Caco-2 (cell line): ENCODE results near the gene ENOX1. TPM values are rescaled to one million over a fixed set of nuclear protein-coding genes. Genes with fewer than 3 reads are reported as not detected.

Experiments used
- BruUV-seq: library from RNA; stranded (reverse); fragments of 400-500 nt; replicated peaks from 2 replicates; lab custom pipeline; 2021; lab: Mats Ljungman, UMichigan
- CTCF ChIA-PET: fragments of 300-600 bp; sonication (Branson Sonifier 250); formaldehyde crosslinking; loops from one replicate; lab custom pipeline; 2022; ENCODE audit warnings: antibody characterized with exemption; lab: Charles Lee
- POLR2A ChIA-PET: fragments of 300-600 bp; sonication (Branson Sonifier 250); formaldehyde crosslinking; loops from one replicate; lab custom pipeline; 2022; ENCODE audit warnings: antibody characterized with exemption; lab: Charles Lee
- DNase-seq, 2 experiments: peaks; one replicate each; pipeline versions ENCODE4 v3.0.0 to v3.0.0-alpha.2; 2020 to 2022
- H3K27me3 ChIP-seq: replicated peaks from 2 replicates; pipeline ENCODE4 v1.6.0; 2011; ENCODE audit warnings: low read length; ENCODE audit not compliant: control insufficient read depth, insufficient read depth
- H3K36me3 ChIP-seq: 2 replicates; pipeline ENCODE4 v1.5.1; 2011; ENCODE audit warnings: low read length; ENCODE audit not compliant: control insufficient read depth, insufficient read depth
- H3K4me1 ChIP-seq: fragments of 250-450 bp; sonication (Bioruptor Pico); 2 replicates; pipeline ENCODE4 v1.5.1; 2020; ENCODE audit warnings: mild to moderate bottlenecking
- H3K4me3 ChIP-seq: 2 replicates; pipeline ENCODE4 v1.5.1; 2011; ENCODE audit warnings: low read depth, mild to moderate bottlenecking, control low read depth, low read length
- H3K9me3 ChIP-seq: fragments of 250-450 bp; sonication (Bioruptor Pico); 2 replicates; pipeline ENCODE4 v1.5.1; 2020; ENCODE audit warnings: mild to moderate bottlenecking, moderate library complexity
- H3K27ac Mint-ChIP-seq: one replicate; pipeline ENCODE4 v1.8.0; 2022; ENCODE audit warnings: mixed read lengths; ENCODE audit not compliant: unreplicated experiment
- H3K27me3 Mint-ChIP-seq: one replicate; pipeline ENCODE4 v1.8.0; 2022; ENCODE audit warnings: mixed read lengths; ENCODE audit not compliant: insufficient read depth, unreplicated experiment
- H3K36me3 Mint-ChIP-seq: one replicate; pipeline ENCODE4 v1.8.0; 2022; ENCODE audit warnings: mild to moderate bottlenecking, mixed read lengths; ENCODE audit not compliant: insufficient read depth, unreplicated experiment
- H3K4me1 Mint-ChIP-seq: one replicate; pipeline ENCODE4 v1.8.0; 2022; ENCODE audit warnings: low read depth, mixed read lengths; ENCODE audit not compliant: unreplicated experiment
- H3K4me3 Mint-ChIP-seq: one replicate; pipeline ENCODE4 v1.8.0; 2022; ENCODE audit warnings: mild to moderate bottlenecking, moderate library complexity, mixed read lengths; ENCODE audit not compliant: unreplicated experiment
- H3K9me3 Mint-ChIP-seq: one replicate; pipeline ENCODE4 v1.8.0; 2022; ENCODE audit warnings: mixed read lengths; ENCODE audit not compliant: unreplicated experiment
- intact Hi-C: fragments of 100-400 bp; cut with micrococcal nuclease; formaldehyde crosslinking; loops from one replicate; pipeline ENCODE4 v1.10.0; 2022; ENCODE audit not compliant: unreplicated experiment
- total RNA-seq: library from RNA; stranded (reverse); gene quantifications from 2 replicates; pipeline ENCODE4 v1.2.3, GENCODE V29; 2022
- TF ChIP-seq, protein P1 (sequence below), 2 experiments: fragments of 200-600 bp in 1 of 2; IDR thresholded peaks; 1 replicate in 1 of 2; 2 replicates in 1 of 2; pipeline versions ENCODE4 v1.5.1 to v1.8.0; 2011 to 2022; ENCODE audit warnings: antibody characterized with exemption in 1 of 2, control low read depth in 1 of 2, inconsistent platforms in 1 of 2, low read depth in 1 of 2, low read length in 1 of 2, mild to moderate bottlenecking in 1 of 2, moderate library complexity in 1 of 2; ENCODE audit not compliant: insufficient read depth in 1 of 2, severe bottlenecking in 1 of 2, unreplicated experiment in 1 of 2

The ENOX1 gene
- total RNA-seq, 1 experiment from 2014 or later, result 9.1 TPM

DNA sequence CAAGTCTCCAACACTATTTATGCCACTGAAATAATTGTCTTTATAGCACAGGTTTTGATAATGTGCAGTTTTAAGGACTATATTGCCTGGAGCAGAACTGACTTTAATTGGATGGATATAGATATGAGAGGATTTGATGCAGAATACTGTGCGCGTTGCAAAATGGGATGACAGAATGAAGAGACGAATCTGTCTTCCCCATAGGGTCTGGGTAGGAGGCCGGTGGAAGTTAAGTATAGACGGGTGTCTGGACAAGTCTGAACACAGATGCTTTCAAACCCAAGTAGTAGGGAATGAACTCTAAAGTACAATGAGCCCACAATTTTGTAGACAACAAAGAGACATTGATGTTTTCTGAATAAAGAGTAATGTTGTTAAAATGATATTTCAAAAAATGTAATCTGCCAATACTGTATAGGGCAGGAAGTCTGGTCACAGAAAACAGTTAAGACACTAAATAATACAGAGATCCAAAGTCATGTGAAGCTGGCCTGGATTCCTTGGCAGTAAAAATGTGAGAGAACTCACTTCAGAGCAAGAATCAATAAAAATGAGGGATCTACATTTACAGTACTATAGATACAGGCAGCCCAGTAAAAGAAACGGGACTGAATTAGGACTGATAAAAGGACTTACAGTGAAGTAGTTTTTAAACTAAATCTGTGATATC lies 125.5 kb downstream of the ENOX1 start:
- Histone ChIP-seq H3K4me3 (no peak overlapping the region), H3K9me3 (no peaks in the 10 kb centered on the region), H3K36me3 (no peaks in the 10 kb centered on the region), H3K4me1 (peaks cover 39% of the 10 kb centered on the region), H3K27me3 (no peaks in the 10 kb centered on the region)
- ChIA-PET POLR2A (no interaction called here), CTCF (no interaction called here)
- H3K36me3 Mint-ChIP-seq, result no peaks in the 10 kb centered on the region
- no peaks in the 10 kb centered on the region for H3K9me3 Mint-ChIP-seq
- no TSS peak for BruUV-seq
- intact Hi-C loops, result loop anchor here (10.0 kb wide), 1 partner anchor 214 kb away; the partner anchor contains the start of genes CCDC122 and LACC1
- TF ChIP-seq, protein P1, sequence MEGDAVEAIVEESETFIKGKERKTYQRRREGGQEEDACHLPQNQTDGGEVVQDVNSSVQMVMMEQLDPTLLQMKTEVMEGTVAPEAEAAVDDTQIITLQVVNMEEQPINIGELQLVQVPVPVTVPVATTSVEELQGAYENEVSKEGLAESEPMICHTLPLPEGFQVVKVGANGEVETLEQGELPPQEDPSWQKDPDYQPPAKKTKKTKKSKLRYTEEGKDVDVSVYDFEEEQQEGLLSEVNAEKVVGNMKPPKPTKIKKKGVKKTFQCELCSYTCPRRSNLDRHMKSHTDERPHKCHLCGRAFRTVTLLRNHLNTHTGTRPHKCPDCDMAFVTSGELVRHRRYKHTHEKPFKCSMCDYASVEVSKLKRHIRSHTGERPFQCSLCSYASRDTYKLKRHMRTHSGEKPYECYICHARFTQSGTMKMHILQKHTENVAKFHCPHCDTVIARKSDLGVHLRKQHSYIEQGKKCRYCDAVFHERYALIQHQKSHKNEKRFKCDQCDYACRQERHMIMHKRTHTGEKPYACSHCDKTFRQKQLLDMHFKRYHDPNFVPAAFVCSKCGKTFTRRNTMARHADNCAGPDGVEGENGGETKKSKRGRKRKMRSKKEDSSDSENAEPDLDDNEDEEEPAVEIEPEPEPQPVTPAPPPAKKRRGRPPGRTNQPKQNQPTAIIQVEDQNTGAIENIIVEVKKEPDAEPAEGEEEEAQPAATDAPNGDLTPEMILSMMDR (IDR thresholded peaks at IDR 0.05; ENCODE audit: insufficient read depth in 1 of 2, low read depth in 1 of 2, low read length in 1 of 2, severe bottlenecking in 1 of 2, unreplicated experiment in 1 of 2), result no peak
- no peak overlapping the region for H3K27ac Mint-ChIP-seq
- no peak overlapping the region for H3K4me3 Mint-ChIP-seq
- no peaks in the 10 kb centered on the region for H3K27me3 Mint-ChIP-seq
- peaks cover 25% of the 10 kb centered on the region for H3K4me1 Mint-ChIP-seq
- DNase-seq, result no peak

DNA sequence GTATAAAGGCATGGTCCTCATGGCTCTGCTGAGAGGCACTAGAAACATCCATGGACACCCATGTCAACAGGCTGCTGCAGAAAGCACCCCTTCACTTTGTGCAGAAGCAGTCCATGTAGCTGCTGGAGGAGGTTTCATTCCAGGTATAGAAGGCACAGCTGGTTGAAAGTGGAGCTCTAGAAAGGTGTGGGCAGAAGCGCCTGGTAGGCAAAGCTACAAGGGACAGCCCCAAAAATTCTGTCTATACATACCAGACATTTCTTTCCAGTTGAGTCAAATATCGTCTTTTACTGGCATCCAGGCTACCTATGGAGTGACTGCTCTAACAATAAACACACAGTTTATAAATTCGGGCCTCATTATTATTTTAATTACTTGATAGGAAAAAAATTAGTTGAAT lies 129.3 kb downstream of the ENOX1 start:
- CTCF ChIA-PET, result no interaction called here

DNA sequence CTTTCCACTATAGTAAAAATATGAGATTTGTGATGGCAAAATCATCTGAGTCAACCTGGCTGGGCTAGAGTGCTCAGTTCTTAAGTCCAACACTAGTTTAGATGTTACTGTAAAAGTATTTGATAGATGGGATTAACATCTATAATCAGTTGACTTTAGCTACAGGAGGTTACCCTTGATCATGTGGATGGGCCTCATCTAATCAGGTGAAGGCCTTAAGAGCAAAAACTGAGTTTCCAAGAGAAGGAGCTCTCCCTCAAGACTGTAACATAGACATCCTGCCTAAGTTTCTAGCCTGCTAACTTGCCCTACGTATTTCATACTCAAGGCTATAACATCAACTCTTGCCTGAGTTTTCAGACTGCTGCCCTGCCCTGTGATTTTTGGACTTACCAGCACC lies 132.8 kb downstream of the ENOX1 start:
- H3K4me3 ChIP-seq, result no peak overlapping the region
- ChIA-PET POLR2A (no interaction called here), CTCF (no interaction called here)
- BruUV-seq, result no TSS peak
- H3K36me3 ChIP-seq, result no peaks in the 10 kb centered on the region
- intact Hi-C loops, result no loop called here
- H3K27ac Mint-ChIP-seq, result no peak overlapping the region
- H3K27me3 Mint-ChIP-seq, result no peaks in the 10 kb centered on the region
- H3K4me1 Mint-ChIP-seq, result peaks cover 10% of the 10 kb centered on the region
- no peaks in the 10 kb centered on the region for H3K4me1 ChIP-seq
- H3K9me3 ChIP-seq, result no peaks in the 10 kb centered on the region
- TF ChIP-seq, protein P1 (IDR thresholded peaks at IDR 0.05; ENCODE audit: insufficient read depth in 1 of 2, low read depth in 1 of 2, low read length in 1 of 2, severe bottlenecking in 1 of 2, unreplicated experiment in 1 of 2), result no peak
- H3K4me3 Mint-ChIP-seq, result no peak overlapping the region
- H3K36me3 Mint-ChIP-seq, result no peaks in the 10 kb centered on the region
- H3K27me3 ChIP-seq, result no peaks in the 10 kb centered on the region
- DNase-seq, result no peak
- H3K9me3 Mint-ChIP-seq, result no peaks in the 10 kb centered on the region

More for the DNA sequence above, 129.3 kb downstream of the ENOX1 start:
- H3K9me3 Mint-ChIP-seq, result no peaks in the 10 kb centered on the region
- Histone ChIP-seq H3K9me3 (no peaks in the 10 kb centered on the region), H3K4me3 (no peak overlapping the region), H3K4me1 (peaks cover 1% of the 10 kb centered on the region; the same call in 1 of the 2 replicates), H3K27me3 (no peaks in the 10 kb centered on the region), H3K36me3 (no peaks in the 10 kb centered on the region)
- H3K27me3 Mint-ChIP-seq, result no peaks in the 10 kb centered on the region
- no peak overlapping the region for H3K27ac Mint-ChIP-seq
- H3K4me3 Mint-ChIP-seq, result no peak overlapping the region
- TF ChIP-seq, protein P1 (IDR thresholded peaks at IDR 0.05; ENCODE audit: insufficient read depth in 1 of 2, low read depth in 1 of 2, low read length in 1 of 2, severe bottlenecking in 1 of 2, unreplicated experiment in 1 of 2), result no peak
- peaks cover 10% of the 10 kb centered on the region for H3K4me1 Mint-ChIP-seq
- BruUV-seq, result no TSS peak
- H3K36me3 Mint-ChIP-seq, result no peaks in the 10 kb centered on the region
- intact Hi-C loops, result no loop called here
- no peak for DNase-seq
- POLR2A ChIA-PET, result no interaction called here
